ENCODE data around the gene NACC1.
"Not testable (repeated sequence)": the region's sequence is repeated elsewhere in the genome, so short reads cannot be mapped to it uniquely, and the experiment has no call there.

The NACC1 gene

DNA sequence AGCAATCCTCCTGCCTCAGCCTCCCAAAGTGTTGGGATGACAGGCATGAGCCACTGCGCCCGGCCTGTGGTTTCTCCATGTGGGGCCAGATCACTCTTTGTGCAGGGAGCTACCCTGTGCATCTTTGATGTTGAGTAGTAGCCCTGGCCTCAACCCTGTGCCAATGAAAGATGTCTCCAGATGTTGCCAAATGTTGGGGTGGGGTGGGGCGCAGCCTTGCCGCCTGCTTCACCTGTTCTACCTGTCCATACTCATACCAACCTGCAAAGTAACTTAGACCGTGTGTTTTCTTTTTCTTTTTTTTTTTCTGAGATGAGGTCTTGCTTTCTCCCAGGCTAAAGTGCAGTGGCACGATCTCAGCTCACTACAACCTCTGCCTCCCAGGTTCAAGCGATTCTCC, 53.1 kb downstream of the NACC1 start:
- TF ChIP-seq Cebpa-rat (IDR thresholded peaks at IDR 0.05) = no peak
- H4K20me1 ChIP-seq = no peaks in the 10 kb centered on the region
- no peaks in the 10 kb centered on the region for H3K9me3 ChIP-seq (replicated peaks in 1 of 11)
- no peak overlapping the region for H3K4me3 ChIP-seq
- peak overlapping the region in 10 of 11 experiments; percentile 79 to 99 (median 96); a peak in 20 of 22 replicates for H3K4me2 ChIP-seq
- H3K27ac ChIP-seq = peak overlapping the region in 9 of 11 experiments; percentile 85 to 100 (median 97); a peak in 16 of 22 replicates
- H3K9ac ChIP-seq = peak overlapping the region in 4 of 11 experiments; percentile 32 to 82 (median 53); a peak in 5 of 22 replicates
- H3K36me3 ChIP-seq = no peaks in the 10 kb centered on the region
- peaks cover 74 to 97% (median 93%) of the 10 kb centered on the region in 10 experiments for H3K4me1 ChIP-seq
- no peaks in the 10 kb centered on the region for H3K27me3 ChIP-seq

DNA sequence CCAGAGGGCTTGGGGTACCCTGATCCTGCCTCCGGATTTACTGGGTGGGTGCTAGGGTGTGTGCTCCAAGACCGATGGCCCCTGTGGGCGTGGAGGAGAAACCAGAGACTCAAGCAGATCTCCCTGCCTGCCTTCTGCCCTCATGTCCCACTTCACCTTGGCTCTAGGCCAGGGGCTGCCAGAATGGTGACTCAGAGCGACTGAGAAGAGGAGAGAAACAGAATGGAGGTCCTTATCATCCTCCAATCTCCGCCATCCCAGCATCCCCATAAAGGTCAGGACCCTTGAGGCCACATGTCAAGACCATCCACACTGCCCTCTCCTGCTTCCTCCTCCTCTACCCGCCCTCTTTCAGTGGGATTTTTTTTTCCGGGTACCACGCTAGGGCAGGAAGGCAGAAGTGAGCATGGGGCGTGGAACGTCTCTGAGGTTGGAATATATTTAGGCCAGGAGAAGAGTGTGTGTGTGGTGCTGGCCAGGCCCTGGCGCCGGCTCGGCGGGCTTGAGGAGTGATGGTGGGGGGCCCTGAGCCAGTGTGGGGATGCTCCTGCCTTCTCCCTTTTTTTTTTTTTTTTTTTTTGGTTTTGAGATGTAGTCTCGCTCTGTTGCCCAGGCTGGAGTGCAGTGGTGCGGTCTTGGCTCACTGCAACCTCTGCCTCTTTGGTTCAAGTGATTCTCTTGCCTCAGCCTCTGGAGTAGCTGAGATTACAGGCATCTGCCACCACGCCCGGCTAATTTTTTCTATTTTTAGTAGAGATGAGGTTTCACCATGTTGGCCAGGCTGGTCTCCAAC, 54.5 kb downstream of the NACC1 start:
- H3K4me1 ChIP-seq = peaks cover 60 to 98% (median 91%) of the 10 kb centered on the region in 10 experiments
- TF ChIP-seq Cebpa-rat (IDR thresholded peaks at IDR 0.05) = peak in 4 of 11 experiments; percentile 24 to 85 (median 46); a peak in 6 of 22 replicates
- no peaks in the 10 kb centered on the region for H3K36me3 ChIP-seq
- peak overlapping the region in 7 of 10 experiments; percentile 4 to 39 (median 23); a peak in 9 of 20 replicates for H3K4me3 ChIP-seq
- H3K27me3 ChIP-seq = no peaks in the 10 kb centered on the region
- H3K4me2 ChIP-seq = peak overlapping the region; percentile 72 to 99 (median 96)
- H3K9ac ChIP-seq = peak overlapping the region; percentile 12 to 82 (median 73); a peak in 21 of 22 replicates
- H3K9me3 ChIP-seq (replicated peaks in 1 of 11) = no peaks in the 10 kb centered on the region
- no peaks in the 10 kb centered on the region for H4K20me1 ChIP-seq
- peak overlapping the region; percentile 56 to 100 (median 96) for H3K27ac ChIP-seq

DNA sequence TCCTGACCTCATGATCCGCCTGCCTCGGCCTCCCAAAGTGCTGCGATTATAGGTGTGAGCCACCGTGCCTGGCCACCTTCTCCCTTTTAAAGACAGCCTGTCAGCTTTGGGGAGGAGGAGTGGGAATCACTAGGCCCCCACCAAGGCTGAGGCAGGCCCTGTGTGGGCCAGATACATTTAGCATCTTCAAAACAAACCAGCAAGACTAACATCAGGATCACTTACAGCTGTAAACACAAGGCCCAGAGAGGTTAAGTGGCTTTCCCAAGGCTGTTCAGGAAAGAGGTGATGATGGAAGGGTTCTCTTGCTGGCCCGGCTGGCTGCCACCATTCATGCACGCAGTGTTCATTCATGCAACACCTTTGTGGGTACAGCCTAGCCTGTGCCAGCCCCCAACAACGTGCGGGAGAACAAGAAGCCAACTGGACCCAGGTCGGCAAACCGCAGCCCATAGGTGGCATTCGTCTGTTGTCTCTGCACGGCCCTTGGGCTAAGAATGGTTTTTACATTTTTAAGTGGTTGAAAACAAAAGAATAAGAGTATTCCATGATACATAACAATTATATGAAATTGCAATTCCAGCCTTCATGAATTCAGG, 55.2 kb downstream of the NACC1 start:
- peak overlapping the region; percentile 12 to 82 (median 73); a peak in 20 of 22 replicates for H3K9ac ChIP-seq
- H3K36me3 ChIP-seq = no peaks in the 10 kb centered on the region
- H3K27me3 ChIP-seq = no peaks in the 10 kb centered on the region
- H3K27ac ChIP-seq = peak overlapping the region in 10 of 11 experiments; percentile 70 to 100 (median 96); a peak in 20 of 22 replicates
- no peaks in the 10 kb centered on the region for H4K20me1 ChIP-seq
- peaks cover 53 to 92% (median 85%) of the 10 kb centered on the region in 10 experiments for H3K4me1 ChIP-seq
- H3K9me3 ChIP-seq (replicated peaks in 1 of 11) = no peaks in the 10 kb centered on the region
- peak overlapping the region in 5 of 10 experiments; percentile 4 to 39 (median 27); a peak in 6 of 20 replicates for H3K4me3 ChIP-seq
- TF ChIP-seq Cebpa-rat (IDR thresholded peaks at IDR 0.05) = no peak; a peak in 1 of 22 replicates
- peak overlapping the region; percentile 72 to 99 (median 96) for H3K4me2 ChIP-seq

DNA sequence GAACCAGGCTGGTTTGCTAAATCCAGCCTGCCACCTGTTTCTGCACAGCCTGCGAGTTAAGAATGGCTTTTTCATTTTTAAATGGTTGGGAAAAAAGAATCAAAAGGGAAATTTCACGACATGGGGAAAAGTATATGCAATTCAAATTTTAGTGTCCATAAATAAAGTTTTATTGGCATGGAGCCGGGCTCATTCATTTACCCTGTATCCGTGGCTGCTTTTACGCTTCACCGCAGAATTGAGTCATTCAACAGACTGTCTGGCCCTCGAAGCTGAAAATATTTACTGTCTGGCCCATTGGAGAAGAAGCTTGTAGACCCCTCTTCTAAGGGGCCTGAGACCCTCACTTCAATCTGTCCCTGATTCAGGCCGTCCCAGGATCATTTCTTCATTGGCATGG, 58.3 kb downstream of the NACC1 start:
- Histone ChIP-seq H3K9me3 (replicated peaks in 1 of 11) (no peaks in the 10 kb centered on the region), H3K4me3 (no peak overlapping the region), H3K36me3 (no peaks in the 10 kb centered on the region), H3K4me2 (peak overlapping the region in 8 of 11 experiments; percentile 9 to 68 (median 40); a peak in 12 of 22 replicates), H3K9ac (peak overlapping the region in 4 of 11 experiments; percentile 2 to 49 (median 18); a peak in 3 of 22 replicates), H3K4me1 (peaks cover 39 to 87% (median 80%) of the 10 kb centered on the region in 10 experiments), H3K27ac (peak overlapping the region in 7 of 11 experiments; percentile 27 to 64 (median 55); a peak in 10 of 22 replicates), H4K20me1 (no peaks in the 10 kb centered on the region), H3K27me3 (no peaks in the 10 kb centered on the region)
- no peak for TF ChIP-seq Cebpa-rat (IDR thresholded peaks at IDR 0.05)

DNA sequence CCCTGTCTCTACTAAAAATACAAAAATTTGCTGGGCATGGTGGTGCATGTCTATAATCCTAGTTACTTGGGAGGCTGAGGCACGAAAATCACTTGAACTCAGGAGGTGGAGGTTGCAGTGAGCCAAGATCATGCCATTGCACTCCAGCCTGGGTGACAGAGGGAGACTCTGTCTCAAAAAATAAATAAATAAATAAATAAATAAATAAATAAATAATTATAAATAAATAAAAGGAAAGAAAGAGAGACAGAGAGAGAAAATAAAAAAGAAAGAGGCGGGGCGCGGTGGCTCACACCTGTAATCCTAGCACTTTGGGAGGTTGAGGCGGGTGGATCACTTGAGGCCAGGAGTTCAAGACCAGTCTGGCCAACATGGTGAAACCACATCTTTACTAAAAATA, 59.5 kb downstream of the NACC1 start:
- H3K4me3 ChIP-seq; H3K9ac ChIP-seq; H3K27ac ChIP-seq; H3K36me3 ChIP-seq; H3K9me3 ChIP-seq (replicated peaks in 1 of 11); H3K27me3 ChIP-seq; H4K20me1 ChIP-seq: not testable (repeated sequence)
- peak overlapping the region in 1 of 11 experiments; percentile 38; a peak in 3 of 22 replicates for H3K4me2 ChIP-seq
- H3K4me1 ChIP-seq = peaks cover 39 to 87% (median 80%) of the 10 kb centered on the region in 10 experiments

DNA sequence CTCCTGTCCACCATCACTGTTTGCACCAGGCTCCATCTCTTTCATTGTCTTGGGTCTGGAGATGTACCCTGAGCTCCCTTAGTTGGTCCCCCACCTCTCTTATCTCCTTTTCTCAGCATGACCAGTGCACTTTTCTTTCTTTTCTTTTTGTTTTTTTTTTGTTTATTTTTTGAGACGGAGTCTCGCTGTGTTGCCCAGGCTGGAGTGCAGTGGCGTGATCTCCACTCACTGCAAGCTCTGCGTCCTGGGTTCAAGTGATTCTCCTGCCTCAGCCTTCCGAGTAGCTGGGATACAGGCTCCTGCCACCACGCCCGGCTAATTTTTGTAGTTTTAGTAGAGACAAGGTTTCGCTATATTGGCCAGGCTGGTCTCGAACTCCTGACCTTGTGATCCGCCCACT, 60.2 kb downstream of the NACC1 start:
- H3K4me1 ChIP-seq = peaks cover 34 to 85% (median 77%) of the 10 kb centered on the region in 10 experiments

DNA sequence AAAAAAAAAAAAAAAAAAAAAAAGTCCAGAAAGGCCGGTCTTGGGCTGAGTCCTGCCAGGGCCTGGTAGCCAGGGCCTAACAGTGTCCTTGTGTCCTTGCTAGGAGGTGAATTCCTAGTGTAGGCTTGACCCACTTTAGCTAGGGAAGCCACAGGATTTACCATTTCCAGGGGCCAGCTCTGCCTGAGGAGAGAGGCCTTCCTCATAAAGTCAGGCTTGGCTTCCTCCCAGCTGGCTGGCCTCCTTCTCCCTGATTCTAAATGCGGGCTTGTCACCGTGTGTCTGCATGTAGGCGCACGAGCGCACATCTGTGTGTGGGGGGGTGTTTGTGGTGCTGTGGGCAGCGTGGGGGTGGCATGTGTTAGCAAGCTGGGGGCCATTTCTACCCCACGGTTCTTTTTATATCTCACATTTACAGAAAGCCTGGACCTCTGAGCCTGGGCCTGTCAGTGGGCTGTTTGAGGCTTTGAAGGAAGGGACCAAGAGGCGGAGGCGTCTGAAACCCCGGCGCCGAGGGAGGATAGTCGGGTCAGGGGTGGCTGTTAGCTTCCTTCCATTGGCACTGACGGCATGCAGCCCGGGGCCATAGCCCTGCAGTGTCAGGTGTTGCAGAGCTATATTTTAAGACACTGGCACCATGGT, 63.8 kb downstream of the NACC1 start:
- H3K9ac ChIP-seq = peak overlapping the region; percentile 54 to 74 (median 61)
- H3K36me3 ChIP-seq = no peaks in the 10 kb centered on the region
- H3K4me2 ChIP-seq = peak overlapping the region; percentile 59 to 87 (median 78)
- no peak overlapping the region for H3K4me3 ChIP-seq
- TF ChIP-seq Cebpa-rat (IDR thresholded peaks at IDR 0.05) = no peak
- peaks cover 26 to 74% (median 56%) of the 10 kb centered on the region in 10 experiments for H3K4me1 ChIP-seq
- peak overlapping the region; percentile 36 to 81 (median 71); a peak in 21 of 22 replicates for H3K27ac ChIP-seq
- H3K27me3 ChIP-seq = no peaks in the 10 kb centered on the region
- H3K9me3 ChIP-seq (replicated peaks in 1 of 11) = peaks cover 0 to 10% (median 0%) of the 10 kb centered on the region in 11 experiments; a peak in 2 of 22 replicates
- H4K20me1 ChIP-seq = no peaks in the 10 kb centered on the region

More for the DNA sequence above, 60.2 kb downstream of the NACC1 start:
- H3K9me3 ChIP-seq (replicated peaks in 1 of 11); H3K9ac ChIP-seq; H3K4me2 ChIP-seq; H4K20me1 ChIP-seq; H3K4me3 ChIP-seq; H3K36me3 ChIP-seq; H3K27ac ChIP-seq; H3K27me3 ChIP-seq: not testable (repeated sequence)

DNA sequence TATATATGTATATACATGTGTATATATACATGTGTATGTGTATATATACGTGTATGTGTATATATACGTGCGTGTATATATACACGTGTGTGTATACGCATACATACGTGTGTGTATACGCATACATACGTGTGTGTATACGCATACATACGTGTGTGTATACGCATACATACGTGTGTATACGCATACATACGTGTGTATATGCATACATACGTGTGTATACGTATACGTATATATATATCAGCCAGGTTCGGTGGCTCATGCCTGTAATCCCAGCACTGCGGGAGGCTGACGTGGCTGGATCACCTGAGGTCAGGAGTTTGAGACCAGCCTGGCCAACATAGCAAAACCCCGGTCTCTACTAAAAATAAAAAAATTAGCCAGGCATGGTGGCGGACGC, 66.9 kb downstream of the NACC1 start:
- Histone ChIP-seq H3K9me3 (replicated peaks in 1 of 11) (peaks cover 0 to 10% (median 0%) of the 10 kb centered on the region in 11 experiments; a peak in 2 of 22 replicates), H3K27ac (peak overlapping the region in 2 of 11 experiments; percentile 47 to 48; a peak in 1 of 22 replicates), H3K4me1 (peaks cover 26 to 77% (median 58%) of the 10 kb centered on the region in 10 experiments)
- not testable (repeated sequence) for H3K9ac ChIP-seq, H3K27me3 ChIP-seq, H3K36me3 ChIP-seq, H3K4me2 ChIP-seq, H4K20me1 ChIP-seq, H3K4me3 ChIP-seq

DNA sequence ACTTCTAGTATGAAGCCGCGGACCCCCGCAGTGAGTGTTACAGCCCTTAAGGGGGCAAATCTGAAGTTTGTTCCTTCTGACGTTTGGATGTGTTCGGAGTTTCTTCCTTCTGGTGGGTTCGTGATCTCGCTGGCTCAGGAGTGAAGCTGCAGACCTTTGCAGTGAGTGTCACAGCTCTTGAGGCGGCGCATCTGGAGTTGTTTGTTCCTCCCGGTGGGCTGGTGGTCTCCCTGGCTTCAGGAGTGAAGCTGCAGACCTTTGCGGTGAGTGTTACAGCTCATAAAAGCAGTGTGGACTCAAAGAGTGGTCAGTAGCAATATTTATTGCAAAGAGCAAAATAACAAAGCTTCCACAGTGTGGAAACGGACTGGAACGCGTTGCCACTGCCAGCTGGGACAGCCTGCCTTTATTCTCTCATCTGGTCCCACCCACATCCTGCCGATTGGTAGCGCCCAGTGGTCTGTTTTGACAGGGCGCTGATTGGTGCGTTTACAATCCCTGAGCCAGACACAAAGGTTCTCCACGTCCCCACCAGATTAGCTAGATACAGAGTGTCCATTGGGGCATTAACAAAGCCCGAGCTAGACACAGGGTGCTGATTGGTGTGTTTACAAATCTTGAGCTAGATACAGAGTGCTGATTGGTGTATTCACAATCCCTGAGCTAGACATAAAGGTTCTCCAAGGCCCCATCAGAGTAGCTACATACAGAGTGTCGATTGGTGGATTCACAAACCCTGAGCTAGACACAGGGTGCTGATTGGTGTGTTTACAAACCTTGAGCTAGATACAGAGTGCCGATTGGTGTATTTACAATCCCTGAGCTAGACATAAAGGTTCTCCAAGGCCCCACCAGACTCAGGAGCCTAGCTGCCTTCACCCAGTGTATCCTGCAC, 67.9 kb downstream of the NACC1 start:
- Histone ChIP-seq H3K27ac (peak overlapping the region in 5 of 11 experiments; percentile 10 to 57 (median 47); a peak in 6 of 22 replicates), H3K9me3 (replicated peaks in 1 of 11) (peaks cover 0 to 10% (median 0%) of the 10 kb centered on the region in 11 experiments; a peak in 2 of 22 replicates), H3K4me1 (peaks cover 18 to 66% (median 48%) of the 10 kb centered on the region in 10 experiments)
- not testable (repeated sequence) for H3K4me2 ChIP-seq, H3K36me3 ChIP-seq, H3K9ac ChIP-seq, H4K20me1 ChIP-seq, H3K27me3 ChIP-seq, H3K4me3 ChIP-seq

DNA sequence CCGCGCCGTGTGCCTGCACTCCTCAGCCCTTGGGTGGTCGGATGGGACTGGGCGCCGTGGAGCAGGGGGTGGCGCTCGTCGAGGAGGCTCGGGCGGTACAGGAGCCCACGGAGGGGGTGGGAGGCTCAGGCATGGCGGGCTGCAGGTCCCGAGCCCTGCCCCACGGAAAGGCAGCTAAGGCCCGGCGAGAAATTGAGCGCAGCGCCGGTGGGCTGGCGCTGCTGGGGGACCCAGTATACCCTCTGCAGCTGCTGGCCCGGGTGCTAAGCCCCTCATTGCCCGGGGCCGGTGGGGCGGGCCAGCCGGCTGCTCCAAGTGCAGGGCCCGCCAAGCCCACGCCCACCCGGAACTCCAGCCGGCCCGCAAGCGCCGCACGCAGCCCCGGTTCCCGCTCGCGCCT, 68.6 kb downstream of the NACC1 start:
- peaks cover 11 to 64% (median 43%) of the 10 kb centered on the region in 10 experiments for H3K4me1 ChIP-seq
- not testable (repeated sequence) for H4K20me1 ChIP-seq, H3K4me3 ChIP-seq, H3K27me3 ChIP-seq, H3K9ac ChIP-seq, H3K36me3 ChIP-seq
- H3K4me2 ChIP-seq = peak overlapping the region in 8 of 11 experiments; percentile 23 to 56 (median 36); a peak in 10 of 22 replicates
- peak overlapping the region in 3 of 11 experiments; percentile 40 to 47 (median 43); a peak in 3 of 22 replicates for H3K27ac ChIP-seq
- H3K9me3 ChIP-seq (replicated peaks in 1 of 11) = peaks cover 0 to 10% (median 0%) of the 10 kb centered on the region in 11 experiments; a peak in 2 of 22 replicates

Measured in BLaER1 treated with 17β-estradiol and CSF1 and Interleukin-3, amounts not matched to agents 10 nM and 100 nM (cell line).